Measurements from ENCODE around the gene CRMP1. TPM values are rescaled to one million over a fixed set of nuclear protein-coding genes. Genes with fewer than 3 reads are reported as not detected.

The CRMP1 gene
- polyA plus RNA-seq, 4 donors, result 41.4 to 54.5 (median 51.1) TPM

DNA sequence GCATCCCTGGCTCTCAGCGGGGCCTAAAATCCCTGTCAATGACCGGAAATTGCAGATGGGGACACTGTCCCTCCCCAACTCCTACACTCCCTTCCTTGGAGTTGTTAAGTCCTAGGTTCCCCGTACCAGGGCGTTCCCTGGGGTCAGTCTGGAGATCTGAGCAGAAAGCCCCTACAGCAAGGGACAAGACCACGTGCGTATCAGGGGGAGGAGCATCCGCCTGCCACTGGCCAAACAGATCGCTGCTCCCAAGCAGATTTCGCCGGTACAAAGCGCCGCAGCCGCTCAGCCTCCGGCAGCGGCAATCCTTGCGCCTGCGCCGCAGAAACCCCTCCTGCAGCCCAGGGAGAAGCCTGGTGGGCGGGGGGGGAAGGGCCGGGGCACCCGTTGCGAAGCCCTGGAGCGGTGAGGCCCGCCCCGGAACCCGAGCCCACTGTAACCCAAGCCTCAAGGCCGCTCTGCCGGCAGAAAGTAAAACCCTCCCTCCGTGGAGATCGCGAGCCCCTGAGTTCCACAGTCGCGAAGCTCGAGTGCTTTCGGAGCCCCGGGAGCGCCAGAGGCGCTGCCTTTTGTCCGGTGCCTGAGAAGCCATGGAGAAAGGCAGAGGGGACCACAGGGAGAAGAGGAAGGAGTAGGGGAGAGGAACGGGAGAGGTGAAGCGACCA lies 2.7 kb downstream of the CRMP1 start:
- peak in 1 of 4 donors; percentile 35 for DNase-seq (ENCODE audit: low read depth in 4 of 4, low spot score in 3 of 4)

DNA sequence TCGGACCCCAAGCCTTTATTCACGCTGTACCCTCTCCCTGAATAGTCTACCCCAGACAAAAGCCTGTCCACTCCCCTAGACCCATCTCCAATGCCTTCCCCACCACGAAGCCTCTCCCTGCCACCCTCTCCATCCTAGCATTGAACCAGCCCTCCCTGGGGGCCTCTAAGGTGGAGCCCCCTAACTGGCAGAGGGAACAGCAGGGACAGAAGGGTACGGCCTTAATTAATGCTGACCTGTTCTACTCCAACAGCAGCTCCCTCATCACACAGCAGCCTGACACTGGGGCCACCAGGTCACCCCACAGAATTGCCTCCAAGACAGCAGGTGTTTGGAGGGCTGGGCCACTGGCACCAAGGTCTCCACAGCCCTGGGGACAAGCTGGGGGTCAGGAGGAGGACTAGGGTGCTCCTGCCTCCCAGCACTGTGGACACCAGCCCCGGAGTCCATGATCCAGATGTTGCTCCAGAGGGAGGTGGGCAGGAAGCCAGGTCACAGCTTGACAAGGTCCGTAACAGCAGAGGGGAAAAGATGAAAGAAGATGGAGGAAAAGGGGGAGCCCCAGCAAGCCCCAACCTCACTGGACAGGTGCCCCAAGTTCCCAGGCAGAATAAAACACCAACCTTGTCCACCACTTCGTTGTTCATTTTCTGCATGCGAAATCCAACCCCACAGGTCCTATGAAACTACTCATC lies 3.7 kb downstream of the CRMP1 start:
- DNase-seq (ENCODE audit: low read depth in 4 of 4, low spot score in 3 of 4), result no peak

DNA sequence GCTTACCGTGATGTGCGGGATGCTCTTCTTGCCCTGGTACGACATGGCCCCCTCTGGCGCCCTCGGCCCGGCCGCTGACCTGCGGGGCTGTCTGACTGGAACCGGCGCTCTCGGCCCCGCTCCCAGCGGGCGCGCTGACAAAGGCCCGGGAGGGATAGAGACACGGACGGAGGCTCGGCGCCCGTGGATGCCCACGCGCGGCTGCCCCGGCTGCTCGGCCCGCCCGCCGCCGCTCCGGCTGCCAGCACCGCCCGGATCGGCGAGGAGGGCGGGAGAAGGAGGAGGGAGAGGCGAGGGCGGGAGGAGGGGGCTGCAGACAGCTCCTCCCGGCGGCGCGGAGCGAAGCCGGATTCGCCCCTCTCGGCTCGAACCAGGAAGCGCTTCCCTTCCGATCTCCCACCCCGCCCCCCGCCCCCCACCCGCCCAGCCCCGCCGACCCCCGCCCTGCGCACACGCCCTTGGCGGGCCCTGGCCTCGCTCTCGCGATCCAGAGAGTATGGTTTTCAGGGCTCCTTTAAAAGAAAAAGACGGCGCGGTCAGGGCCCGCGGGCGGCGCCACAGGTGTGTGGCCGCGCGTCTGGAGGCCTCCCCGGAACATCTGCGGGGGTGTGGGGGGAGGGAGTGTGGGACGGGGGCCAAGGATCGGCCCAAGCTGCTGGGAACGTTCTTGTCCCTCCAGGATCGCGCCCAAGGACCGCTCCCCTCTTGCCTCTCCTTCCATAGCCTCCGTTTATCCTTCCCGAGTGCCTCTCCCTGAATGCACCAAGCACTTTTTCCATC lies 4.5 kb downstream of the CRMP1 start:
- no peak for DNase-seq (ENCODE audit: low read depth in 4 of 4, low spot score in 3 of 4)

DNA sequence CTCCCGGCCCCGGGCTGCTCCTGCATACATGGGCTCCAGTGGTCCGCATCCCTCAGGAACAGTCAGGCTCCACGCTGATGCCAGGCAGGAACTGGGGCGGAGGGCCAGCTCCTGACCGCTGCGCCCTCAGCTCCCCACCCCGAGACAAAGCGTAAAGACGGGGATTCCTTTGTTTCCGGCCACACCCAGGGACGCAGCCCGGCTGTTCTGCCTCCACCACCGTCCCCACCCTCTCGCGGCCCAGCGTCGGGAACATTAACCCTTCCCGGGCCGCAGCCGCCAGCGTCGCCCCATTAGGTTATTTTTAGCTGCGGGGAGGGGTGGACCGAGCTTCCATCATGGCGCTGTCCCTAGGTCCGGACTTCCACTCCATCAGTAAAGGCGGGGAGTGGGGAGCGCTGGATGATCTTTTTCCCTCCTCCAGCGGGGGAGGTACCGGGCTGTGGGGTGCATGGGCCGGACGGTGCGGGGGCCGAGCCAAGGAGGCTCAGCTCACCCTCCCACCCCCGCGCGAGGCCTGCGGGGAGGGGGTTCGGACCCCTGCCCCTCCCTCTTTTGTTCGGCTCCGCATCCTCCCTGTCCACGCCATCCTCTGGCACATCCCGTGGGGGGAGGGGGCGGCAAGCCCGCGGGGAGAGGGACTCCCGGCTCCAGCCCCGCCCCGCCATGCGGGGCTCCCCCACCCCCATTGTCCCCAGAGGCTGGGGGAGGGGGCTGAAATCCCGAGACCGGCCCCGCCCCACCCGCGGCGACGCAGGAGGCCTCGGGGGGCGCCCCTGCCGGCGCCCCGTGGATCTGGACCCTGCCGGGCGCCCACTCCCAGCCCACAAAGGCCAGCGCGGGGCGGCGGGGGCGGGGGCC lies 5.3 kb downstream of the CRMP1 start:
- no peak for DNase-seq (ENCODE audit: low read depth in 4 of 4, low spot score in 3 of 4)

DNA sequence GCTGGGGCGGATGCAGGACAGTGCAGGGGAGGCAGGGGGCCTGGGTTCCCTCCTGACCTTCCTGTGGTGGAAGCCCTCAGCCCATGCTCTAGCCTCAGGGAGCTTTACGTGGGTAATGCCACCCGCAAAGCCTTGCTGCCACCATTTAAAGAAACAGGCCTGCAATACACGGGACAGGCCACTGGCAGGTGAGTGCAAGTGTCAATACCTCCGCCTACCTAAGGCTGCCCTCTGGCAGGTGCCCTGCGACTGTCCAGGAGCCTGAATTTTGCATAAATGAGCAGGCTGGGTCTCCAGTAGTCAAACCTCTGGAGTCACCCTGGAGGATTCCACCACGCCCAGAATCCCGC lies 5.9 kb downstream of the CRMP1 start:
- no peak for DNase-seq (ENCODE audit: low read depth in 4 of 4, low spot score in 3 of 4)

DNA sequence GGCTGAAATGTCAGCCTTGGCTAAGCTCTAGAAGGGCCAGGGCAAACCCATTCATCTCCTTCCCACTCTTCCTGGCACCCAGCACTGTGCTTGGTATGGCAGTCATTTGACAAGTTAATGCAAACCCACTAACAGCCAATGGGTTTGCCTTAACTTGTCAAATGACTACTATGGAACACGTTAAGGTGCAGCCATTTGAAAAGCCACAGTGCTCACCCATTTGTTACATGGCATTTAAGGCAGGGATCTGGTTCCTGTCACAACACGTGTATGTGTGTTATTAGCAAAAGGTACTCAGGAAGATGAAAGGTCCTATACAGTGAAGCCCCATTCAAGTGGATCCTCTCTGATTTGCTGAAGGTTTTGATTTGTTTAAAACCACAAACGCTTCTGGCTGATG lies 7.2 kb downstream of the CRMP1 start:
- no peak for DNase-seq (ENCODE audit: low read depth in 4 of 4, low spot score in 3 of 4)

DNA sequence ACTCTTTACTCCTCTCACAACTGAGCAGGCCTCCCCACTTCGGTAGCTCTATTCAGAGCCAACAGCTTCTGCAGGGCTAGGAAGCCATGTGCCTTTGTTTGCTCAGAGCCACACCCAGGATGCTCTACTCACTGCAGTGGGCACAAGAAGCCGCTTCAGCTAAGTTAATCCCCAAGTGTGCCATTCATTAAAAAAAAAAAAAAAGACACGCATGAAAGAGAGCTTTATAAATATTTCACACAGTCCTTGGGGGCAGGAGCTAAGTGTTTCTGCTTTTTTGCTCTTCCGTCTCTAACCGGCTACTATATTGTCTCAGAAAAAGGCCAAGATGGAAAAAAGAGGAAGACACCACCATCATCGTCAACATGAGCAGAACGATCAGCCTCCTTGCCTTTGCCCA lies 8.1 kb downstream of the CRMP1 start:
- DNase-seq (ENCODE audit: low read depth in 4 of 4, low spot score in 3 of 4), result no peak

DNA sequence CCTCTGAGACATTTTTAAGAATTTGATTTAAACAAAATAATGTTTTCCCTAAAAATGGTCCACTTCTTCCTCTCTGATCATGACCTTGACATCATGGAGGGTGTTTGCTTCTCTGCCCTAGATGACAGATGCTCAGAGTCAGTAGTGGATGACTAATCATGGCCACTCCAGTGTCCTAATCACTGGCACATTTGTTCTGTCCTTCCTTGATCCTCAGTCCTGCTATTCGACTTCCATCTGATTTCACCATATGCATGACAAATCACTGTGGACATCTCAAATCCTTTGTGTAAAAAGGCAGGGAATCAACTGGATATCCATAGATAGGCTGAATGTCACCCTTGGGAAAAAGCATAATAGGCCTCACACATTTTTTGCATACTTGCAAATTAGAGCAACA lies 9.0 kb downstream of the CRMP1 start:
- DNase-seq (ENCODE audit: low read depth in 4 of 4, low spot score in 3 of 4), result no peak

DNA sequence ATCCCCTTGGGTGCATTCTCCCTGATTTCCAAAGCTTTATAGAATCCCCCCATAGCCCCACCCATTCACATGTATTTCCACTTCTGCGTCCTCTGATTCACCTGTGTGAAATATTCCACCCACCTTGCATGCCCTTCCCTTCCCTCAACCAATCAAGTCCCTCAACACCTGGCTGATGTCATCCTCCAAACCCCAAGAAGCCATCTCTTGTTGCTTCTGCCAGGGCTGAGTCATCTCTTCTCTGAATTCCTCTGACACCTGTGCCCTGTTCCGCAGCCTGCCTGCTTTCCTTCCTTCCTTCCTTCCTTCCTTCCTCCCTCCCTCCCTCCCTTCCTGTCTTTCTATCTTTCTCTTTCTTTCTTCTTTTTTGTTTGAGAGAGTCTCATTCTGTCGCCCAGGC lies 9.9 kb downstream of the CRMP1 start:
- no peak for DNase-seq (ENCODE audit: low read depth in 4 of 4, low spot score in 3 of 4)

DNA sequence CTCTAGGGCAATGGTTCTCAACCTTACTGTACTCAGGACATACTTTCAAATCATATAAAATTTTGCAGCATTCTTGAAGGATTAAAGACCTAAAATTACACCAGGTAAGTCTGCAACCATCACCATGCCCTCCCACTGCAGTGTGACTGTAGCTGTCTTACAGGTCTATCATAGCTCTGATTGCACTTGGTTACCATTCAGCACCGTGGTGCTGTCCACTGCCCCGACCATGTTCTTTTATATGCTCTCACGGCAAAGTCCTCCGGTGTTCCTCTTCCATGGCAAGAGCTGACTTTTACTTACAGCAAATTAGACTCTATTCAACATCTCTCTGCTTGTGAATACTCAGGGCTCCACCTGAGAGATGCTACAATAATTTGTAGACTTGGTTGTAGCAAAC lies 11.5 kb downstream of the CRMP1 start:
- DNase-seq (ENCODE audit: low read depth in 4 of 4, low spot score in 3 of 4), result no peak

DNA sequence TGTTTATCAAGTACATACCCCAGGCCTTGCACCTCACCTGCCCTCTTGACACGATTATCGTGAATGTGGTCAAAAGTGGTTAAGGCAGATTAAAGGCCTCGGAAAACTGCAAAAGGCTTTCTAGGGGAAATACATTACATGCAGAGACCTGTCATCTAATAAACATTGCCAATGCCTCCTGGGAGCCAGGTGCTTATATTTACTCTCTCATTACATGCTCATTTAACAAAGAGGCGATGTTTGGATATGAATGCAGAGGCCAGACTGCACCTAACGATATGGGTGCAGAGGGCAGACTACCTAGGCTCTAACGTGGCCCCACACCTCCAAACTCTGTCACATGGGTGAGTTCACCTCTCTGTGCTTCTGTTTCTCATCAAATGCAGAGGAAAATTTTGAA lies 14.5 kb downstream of the CRMP1 start:
- DNase-seq (ENCODE audit: low read depth in 4 of 4, low spot score in 3 of 4), result no peak

DNA sequence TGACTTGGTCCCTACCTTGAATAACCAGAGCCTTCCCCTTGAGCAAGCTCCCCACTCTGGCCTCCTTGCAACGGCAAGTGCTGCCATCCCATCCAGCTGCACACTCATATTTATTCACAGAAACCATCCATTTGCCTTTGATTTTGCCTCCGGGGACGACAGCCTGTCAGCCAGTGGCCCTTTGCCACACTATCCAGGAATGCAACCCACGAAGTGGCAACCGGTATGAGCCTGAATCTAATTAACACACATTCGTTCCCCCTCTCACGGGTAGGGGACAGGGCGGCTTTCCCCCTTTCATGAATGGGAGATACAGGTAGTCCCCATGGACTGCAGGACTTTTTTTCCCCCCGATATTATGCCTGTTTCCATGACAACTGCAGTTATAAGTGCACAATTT lies 15.5 kb downstream of the CRMP1 start:
- DNase-seq (ENCODE audit: low read depth in 4 of 4, low spot score in 3 of 4), result no peak

DNA sequence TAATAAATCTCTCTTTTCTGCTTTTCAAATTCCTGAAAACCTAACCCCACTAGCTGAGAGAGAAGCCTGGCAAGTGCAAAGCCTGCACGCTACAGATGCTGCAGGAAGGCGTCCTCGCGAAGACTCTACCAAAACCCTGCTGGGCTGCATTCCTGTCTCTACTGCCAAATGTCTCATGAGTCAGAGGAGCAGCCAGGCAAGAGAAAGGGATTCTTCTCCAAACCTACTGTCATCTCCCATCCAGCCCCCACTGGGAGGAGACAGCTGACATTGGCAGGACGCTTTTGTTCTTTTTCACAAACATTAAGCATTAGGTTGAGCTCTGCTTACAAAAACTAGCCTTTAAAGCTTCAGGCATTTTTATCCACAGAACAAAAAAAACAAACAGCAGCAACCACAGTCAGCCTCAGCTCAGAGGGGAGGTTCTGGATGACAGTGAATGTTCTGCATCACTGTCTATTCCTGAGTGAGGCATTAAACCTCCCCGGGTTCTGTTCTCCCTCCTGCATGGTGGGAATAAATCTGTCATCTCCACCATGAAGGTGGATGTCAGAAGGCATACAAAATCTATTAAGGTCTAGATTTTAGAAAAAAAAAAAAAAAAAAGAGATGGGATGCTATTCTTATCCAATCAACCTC lies 18.0 kb downstream of the CRMP1 start:
- no peak for DNase-seq (ENCODE audit: low read depth in 4 of 4, low spot score in 3 of 4)

DNA sequence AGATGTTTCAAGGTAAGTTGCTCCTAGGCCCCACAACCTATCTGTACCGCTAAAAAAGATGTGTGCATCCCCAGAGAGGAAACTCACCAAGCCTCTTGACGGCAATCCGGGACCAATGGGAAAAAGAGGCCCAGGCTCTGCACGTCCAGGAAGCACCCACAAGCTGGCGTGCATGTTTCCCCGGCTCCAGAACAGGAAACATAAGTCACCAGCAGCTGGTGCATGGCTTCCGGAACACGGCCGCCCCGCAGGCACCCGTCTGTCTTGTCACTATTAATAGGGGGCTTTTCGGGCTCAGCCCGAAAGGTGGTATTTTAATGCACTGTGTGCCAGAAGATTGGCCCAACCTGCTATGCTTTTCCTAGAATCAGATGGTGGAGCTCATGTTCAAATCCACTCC lies 22.2 kb downstream of the CRMP1 start:
- no peak for DNase-seq (ENCODE audit: low read depth in 4 of 4, low spot score in 3 of 4)

DNA sequence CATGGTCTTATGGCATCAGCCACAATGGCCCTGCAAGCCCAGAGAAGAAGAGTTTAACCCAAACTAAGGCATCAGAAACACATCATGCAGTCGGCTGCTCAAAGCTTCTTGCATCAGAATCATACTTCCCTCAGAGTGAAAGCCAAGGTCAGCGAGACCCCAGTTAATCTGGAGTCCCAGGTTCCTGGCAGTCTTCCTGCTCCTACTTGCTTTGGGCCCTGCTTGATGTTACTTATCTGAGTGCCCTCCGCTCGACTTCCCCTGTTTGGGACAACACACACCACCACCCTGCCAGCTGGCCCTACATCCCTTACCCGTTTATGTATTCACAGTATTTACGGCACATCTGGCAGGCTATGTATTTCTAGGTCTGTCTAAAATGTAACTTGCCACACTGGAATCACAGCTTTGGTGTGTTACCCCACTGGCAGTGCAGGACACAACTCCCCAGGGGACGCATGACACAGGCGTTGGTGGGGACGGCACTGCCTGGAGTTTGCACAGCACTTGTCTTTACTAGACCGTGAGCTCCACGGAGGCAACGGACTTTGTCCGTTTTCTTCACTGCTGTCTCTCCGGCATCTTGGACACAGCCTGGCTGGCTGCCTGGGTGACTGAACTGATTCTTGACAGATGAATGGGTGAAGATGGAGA lies 22.8 kb downstream of the CRMP1 start:
- DNase-seq (ENCODE audit: low read depth in 4 of 4, low spot score in 3 of 4), result no peak

DNA sequence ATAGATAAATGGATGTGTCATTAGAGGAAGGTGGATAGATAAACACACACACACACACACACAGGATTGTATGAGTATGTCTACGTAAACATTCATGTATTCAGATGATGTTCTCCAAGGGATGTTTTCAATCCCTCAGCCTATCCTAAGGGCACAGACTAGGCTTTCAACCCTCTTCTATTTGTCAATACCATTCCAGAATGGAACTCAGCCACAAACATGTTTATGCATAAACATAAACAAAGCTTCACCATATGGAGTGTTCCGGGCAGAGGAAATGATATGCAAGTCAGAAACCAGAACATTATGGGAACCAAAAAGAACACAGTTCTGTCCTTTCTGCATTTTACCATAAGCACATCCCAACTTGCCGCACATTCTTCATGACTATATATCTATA lies 25.0 kb downstream of the CRMP1 start:
- no peak for DNase-seq (ENCODE audit: low read depth in 4 of 4, low spot score in 3 of 4)

DNA sequence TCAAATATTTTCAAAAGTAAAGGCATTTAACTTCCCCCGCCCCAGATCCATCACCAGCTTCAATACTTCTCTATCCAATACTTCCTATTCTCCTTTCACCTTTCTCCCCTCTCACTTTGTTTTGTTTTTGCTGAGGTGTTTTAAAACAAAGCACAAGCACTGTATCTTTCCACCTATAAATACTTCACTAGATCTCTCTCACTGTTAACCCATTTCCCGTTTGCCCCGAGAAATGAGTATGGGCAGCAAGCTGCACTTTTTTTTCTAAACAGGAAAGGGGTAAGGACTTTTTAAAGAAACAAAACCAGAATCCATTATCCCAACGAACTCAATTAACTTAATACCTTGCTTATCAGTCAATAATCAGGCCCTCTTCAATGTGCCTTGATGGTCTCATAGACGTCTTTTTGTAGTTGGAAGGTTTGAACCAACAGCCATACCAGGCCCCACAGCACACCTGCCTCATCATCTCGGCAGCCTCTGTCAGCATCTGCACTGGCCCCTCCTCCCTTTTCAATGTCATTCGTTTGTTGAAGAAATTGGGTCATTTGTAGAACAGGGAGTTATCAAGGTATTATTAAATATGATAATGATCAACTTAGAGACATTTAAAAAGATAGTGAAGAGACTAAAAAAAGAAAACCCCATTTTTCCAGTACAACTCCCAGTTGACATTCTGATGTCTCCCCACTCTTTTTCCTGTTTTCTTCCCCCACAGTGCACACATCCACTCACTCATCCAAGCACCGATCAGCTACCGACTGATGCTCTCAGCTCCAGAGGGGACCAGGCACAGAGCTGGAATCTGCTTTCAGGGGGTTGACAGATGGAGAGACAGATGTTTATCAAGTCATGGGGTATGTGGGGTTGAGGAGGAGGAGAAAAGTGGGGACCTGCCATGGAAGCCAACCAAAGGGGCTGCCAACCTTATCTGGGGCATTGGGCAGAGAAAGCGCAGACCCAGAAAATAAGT lies 25.8 kb downstream of the CRMP1 start:
- DNase-seq (ENCODE audit: low read depth in 4 of 4, low spot score in 3 of 4), result no peak

DNA sequence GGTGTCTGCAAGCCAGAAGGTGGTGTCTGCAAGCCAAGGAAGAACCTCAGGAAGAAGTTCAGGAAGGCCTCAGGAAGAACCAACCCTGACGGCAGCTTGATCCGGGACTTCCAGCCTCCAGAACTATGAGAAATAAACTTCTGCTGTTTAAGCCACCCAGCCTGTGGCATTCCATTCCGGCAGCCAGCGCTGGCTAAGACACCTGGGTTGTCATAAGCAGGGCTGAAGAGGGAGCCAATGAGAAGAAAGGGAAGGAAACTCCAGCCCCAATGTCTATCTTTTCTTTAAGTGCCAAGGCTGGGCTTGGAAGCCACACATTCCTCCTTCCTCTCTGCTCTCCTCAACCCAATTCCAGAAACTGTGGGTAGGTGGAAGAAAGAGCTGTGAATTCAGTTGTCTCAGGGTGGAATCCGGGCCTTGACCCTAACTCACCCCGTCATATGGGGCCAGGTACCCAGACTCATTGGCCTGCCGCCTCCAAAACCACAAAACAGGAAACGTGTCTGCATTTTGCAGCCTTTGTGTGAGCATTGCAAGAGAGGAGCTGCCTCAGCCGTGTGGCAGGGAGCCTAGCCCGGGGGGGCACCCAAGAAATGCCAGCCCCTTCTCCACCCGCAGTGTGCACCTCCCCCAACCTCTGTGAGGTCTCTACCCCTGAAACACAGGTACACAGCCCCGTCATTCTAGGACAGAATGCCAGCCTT lies 26.8 kb downstream of the CRMP1 start:
- no peak for DNase-seq (ENCODE audit: low read depth in 4 of 4, low spot score in 3 of 4)

Measured in right renal pelvis (tissue), 4 donors.